ENCODE measurements around the gene ALDOB.
A peak's percentile ranks its signal among the peaks of the same experiment; 100 is the strongest.

- TF ChIP-seq GATA2 (IDR thresholded peaks at IDR 0.05; ENCODE audit: low read depth, low read length) (peak; percentile 59; the same call in 1 of the 2 replicates), GATA3 (IDR thresholded peaks at IDR 0.05; ENCODE audit: low read depth, low read length) (no peak; the same call in 1 of the 2 replicates)
These were observed 31.3 kb upstream of the ALDOB start for GRCh38 chr9:101466863-101467262.

Data from SH-SY5Y (cell line).